ENCODE results near the gene RPEL1.
"Not testable (repeated sequence)": the region's sequence is repeated elsewhere in the genome, so short reads cannot be mapped to it uniquely, and the experiment has no call there.

Gene RPEL1

DNA sequence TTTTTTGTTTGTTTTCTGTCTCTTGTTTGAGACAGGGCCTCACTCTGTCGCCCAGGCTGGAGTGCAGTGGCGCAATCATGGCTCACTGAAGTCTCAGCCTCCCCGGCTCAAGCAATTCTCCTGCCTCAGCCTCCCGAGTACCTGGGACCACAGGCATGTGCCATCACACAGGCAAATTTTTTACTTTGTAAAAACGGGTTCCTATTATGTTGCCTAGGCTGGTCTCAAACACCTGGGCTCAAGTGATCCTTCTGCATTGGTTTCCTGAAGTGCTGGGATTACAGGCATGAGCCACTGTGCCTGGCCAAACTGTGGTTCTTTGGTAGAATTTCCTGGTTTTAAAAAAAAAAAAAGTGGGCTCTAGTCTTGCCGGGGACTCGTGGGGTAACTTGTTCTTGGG, at the start of gene RPEL1:
Gene RPEL1, plus strand, starts transcription at position 301 of the 400 bp plus-strand sequence. CDS start 110 bp downstream, outside the sequence.
- DNase-seq: not testable (repeated sequence)

DNA sequence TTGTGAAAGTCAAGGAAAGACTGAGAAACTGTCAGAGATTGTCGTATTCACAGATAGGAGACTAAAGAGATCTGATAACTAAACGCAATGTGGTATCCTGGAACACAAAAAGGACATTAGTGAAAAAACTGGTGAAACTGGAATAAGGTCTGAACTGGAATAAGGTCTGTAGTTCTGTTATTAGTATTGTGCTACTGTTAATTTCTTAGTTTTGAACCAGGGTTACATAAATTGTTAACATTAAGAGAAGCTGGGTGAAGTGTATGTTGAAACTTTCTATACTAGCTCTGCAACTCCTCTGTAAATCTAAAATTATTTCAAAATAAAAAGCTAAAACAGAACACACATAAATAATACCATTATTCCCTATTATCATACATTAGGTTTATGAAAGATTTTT, 49.2 kb upstream of the RPEL1 start:
- no peak for DNase-seq

DNA sequence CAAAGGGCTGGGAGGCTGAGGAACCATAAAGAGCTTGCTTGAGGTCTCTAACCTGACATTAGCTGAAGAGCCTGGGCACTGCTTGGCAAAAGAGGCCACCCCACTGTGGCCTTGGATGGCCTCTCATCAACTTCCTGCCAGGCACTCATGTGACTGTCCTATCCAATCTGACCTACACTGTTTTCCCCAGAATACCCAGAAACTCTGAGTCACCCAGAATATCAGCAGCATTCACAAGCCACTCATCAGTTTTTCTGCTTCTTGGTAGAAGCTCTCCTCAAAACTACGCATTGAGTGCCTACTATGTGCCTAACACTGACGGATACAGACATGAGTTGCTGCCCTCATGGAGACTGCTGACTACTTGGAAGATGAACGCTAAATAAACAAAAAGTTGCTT, 48.5 kb upstream of the RPEL1 start:
- peak; percentile 38 to 49 for DNase-seq

- DNase-seq: no peak
Observed at GRCh38 chr10:103197903-103198302, 47.8 kb upstream of the RPEL1 start.

DNA sequence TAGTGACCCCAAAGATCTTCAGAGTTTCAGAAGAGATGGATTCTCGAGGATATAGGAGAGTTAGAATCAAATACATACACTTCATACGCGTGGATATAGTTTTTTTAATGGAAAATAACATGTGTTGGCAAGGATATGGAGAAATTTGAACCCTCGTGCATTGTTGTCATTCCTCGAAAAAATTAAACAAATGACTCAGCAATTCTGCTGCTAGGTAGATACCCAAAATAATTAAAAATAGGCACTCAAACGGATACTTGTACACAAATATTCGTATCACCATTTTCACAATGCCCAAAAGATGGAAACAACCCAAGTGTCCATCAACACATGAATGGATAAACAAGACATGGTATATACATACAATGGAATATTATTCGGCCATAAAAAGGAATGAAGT, 47.0 kb upstream of the RPEL1 start:
- DNase-seq: no peak

- DNase-seq: no peak
Observed at GRCh38 chr10:103199488-103199887, 46.2 kb upstream of the RPEL1 start.

DNA sequence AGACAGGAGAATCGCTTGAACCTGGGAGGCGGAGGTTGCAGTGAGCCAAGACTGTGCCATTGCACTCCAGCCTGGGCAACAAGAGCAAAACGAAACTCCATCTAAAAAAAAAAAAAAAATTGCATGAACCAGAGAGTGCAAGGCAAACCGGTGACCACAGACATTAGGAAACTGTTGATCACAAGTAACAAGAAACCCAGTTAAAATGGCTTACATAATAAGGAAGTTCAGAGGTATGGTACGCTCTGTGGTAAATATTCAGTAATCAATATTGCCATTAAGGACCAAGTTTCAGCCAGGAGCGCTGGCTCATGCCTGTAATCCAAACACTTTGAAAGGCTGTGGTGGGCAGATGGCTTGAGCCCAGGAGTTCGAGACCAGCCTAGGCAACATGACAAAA, 43.4 kb upstream of the RPEL1 start:
- DNase-seq: no peak

- DNase-seq: no peak
Observed at GRCh38 chr10:103203466-103203865, 42.2 kb upstream of the RPEL1 start.

DNA sequence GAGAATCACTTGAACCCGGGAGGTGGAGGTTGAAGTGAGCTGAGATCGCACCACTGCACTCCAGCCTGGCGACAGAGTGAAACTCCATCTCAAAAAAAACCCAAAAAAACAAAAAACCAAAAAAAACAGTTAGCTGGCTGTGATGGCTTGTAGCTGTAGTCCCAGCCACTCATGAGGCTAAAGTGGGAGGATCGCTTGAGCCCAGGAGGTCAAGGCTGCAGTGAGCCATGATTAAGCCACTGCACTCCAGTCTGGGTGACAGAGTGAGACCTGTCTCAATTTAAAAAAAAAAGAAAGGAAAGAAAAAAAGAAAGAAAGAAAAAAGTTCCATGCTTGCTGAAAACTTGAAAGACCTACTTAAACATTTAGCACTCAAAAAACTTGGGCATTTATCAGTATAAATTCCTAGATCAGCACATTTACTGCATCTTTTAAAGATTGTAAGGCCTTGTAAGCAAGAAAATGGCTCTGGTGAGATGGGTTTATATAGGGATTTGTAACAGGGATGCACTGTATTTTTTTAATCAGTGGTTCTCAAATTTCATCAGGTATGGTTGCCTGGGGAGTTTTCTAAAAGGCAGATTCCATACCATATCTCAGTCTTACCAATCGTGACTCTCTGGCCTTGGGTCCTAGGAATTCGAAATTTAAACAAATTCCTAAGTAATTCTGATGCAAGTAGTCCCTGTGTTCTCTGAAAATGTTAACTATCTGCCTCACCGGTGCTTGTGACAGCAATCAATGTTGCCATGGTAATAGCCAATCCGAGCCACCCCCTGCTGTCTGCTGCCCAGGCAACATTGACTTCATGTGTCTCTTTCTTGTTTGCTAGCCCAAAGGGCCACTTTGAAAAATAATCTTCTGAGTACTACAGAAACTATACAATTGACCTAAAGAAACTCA, 41.1 kb upstream of the RPEL1 start:
- DNase-seq: no peak

- not testable (repeated sequence) for DNase-seq
Observed at GRCh38 chr10:103205401-103205800, 40.3 kb upstream of the RPEL1 start.

- DNase-seq: not testable (repeated sequence)
Observed at GRCh38 chr10:103206715-103207114, 39.0 kb upstream of the RPEL1 start.

GRCh38 chr10:103207141-103207540, 38.5 kb upstream of the RPEL1 start:
- DNase-seq: no peak

DNA sequence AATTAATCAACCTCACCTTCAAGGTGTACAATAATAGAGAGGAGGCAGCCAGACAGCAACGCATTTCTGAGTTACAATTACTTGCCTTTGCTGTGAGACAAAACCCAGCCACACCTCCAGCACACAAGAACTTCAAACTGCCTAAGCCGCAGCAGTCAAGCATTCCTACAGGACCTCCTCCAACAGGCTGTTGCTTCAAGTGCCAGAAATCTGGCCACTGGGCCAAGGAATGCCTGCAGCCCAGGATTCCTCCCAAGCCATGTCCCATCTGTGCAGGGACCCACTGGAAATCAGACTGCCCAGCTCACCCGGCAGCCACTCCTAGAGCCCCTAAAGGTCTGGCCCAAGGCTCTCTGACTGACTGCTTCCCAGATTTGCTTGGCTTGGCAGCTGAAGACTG, 38.0 kb upstream of the RPEL1 start:
- not testable (repeated sequence) for DNase-seq

GRCh38 chr10:103210262-103210661, 35.4 kb upstream of the RPEL1 start:
- DNase-seq: not testable (repeated sequence)

GRCh38 chr10:103215601-103216000, 30.1 kb upstream of the RPEL1 start:
- no peak for DNase-seq

GRCh38 chr10:103216362-103216761, 29.3 kb upstream of the RPEL1 start:
- not testable (repeated sequence) for DNase-seq

DNA sequence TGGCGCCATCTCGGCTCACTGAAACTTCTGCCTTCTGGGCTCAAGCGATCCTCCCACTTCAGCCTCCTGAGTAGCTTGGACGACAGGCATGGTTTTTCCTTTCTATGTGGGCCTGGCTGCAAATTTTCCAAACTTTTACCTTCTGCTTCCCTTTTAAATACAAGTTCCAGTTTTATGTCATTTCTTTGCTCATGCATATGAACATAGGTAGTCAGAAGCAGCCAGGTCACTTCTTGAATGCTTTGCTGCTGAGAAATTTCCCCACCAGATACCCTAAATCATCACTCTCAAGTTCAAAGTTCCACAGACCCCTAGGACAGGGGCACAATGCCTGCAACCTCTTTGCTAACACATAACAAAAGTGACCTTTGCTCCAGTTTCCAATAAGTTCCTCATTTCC, 21.6 kb upstream of the RPEL1 start:
- DNase-seq: no peak

GRCh38 chr10:103224721-103225120, 21.0 kb upstream of the RPEL1 start:
- DNase-seq: not testable (repeated sequence)

GRCh38 chr10:103225939-103226338, 19.7 kb upstream of the RPEL1 start:
- no peak for DNase-seq

DNA sequence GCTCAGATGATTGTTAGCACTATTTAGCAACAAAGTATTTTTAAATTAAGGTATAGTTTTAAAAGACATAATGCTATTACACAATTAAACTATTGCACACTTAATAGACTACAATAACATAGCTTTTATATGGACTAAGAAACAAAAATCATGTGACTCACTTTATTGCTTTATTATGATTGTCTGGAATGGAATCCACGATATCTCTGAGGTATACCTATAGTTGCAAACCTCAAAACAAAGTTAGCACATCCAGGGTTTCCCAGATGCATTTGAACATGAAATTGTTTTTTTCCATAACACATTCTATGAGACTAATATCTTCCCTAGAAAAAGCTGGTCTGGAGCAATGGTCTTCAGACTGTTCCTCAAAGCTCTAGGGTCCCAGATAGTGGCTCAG, 18.3 kb upstream of the RPEL1 start:
- no peak for DNase-seq

GRCh38 chr10:103231047-103231551, 14.6 kb upstream of the RPEL1 start:
- DNase-seq: no peak

DNA sequence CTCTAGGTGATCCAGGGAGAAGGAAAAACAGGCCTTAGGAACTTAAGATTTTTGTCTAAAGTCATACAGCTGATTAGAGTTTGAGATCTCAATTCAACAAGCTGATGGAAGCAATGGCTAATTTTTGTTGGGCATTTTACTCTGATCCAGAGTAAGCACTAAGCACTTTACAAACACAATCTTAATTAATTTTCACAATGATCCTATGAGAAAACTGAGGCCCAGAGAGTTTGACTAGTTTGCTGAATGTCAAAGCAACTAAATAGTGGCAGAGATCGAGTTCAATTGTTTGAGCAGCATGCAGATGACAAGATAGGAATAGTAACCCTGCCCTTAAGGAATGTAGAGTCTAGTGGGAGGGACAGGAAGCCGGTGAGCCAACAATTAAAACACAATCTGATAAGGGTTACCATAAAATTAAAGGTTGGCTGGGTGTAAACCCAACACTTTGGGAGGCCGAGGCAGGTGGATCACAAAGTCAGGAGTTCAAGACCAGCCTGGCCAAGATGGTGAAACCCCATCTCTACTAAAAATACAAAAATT, 13.5 kb upstream of the RPEL1 start:
- DNase-seq: no peak

DNA sequence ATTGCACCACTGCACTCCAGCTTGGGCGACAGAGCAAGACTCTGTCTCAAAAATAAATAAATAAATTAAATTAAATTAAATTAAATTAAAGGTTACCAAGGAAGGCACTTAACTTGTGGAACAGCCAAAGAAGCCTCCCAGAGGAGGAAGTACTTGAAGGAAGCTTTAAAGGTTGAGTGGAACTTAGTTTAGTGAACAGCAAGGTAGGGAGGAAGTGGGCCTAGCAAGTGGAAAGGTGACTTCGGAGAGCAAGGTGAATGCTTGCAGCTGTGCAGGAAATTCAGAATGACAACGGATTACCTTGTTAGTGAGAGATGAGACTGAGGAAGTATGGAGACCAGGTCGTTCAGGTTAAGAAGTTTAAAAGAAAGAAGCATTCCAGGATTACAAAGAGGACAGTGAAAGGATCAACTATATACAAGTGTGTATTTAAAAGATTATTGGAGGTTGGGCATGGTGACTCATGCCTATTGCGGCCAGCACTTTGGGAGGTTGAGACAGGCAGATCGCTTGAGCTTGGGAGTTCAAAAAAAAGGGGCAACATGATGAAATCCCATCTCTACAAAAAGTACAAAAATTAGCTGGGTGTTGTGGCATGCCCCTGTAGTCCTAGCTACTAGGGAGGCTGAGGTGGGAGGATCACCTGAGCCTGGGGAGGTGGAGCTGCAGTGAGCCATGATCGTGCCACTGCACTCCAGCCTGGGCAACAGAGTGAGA, 12.8 kb upstream of the RPEL1 start:
- DNase-seq: no peak

- DNase-seq: no peak
Observed at GRCh38 chr10:103235775-103236174, 9.9 kb upstream of the RPEL1 start.
